Measurements from ENCODE around the gene ZCWPW2.

- TF ChIP-seq CTCF (tag by site-specific recombination; IDR thresholded peaks at IDR 0.05) (no peak), ZNF558 (tag by site-specific recombination; IDR thresholded peaks at IDR 0.05) (no peak), ZNF785 (tag by site-specific recombination; IDR thresholded peaks at IDR 0.05) (no peak)
Measured at GRCh38 chr3:28575100-28575745, 226.7 kb downstream of the ZCWPW2 start.

All from HEK293 (cell line).